PFSK-1 (cell line): ENCODE results near the gene ERCC6.

Source experiments
- POLR2AphosphoS5 ChIP-seq: IDR thresholded peaks from 2 replicates; pipeline ENCODE4 v1.6.1; 2012; ENCODE audit warnings: low read depth, mild to moderate bottlenecking, control low read depth, low read length, moderate library complexity
- SIN3A ChIP-seq: IDR thresholded peaks from 2 replicates; pipeline ENCODE4 v1.6.1; 2012; ENCODE audit warnings: mild to moderate bottlenecking, low read length, moderate library complexity, borderline replicate concordance; ENCODE audit not compliant: insufficient read depth

DNA sequence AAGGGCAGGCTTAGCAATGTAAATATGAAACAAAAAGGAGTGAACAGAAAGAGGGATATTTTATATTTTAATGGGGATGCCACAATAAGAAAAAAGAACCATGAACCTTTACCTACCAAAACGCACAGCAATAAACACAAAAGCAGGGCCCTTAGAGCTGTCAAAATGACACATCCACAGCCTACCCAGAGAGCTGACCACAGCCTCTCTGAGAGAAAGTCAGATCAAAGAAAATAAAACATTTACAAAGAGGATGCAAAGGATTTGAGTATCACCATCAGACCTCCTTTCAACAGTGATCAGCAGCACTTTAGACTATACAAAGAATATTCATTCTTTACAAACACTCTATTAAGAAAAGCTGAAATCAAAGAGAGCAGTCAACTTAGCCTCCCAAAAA lies 52.9 kb downstream of the ERCC6 start:
- TF ChIP-seq POLR2AphosphoS5 (no peak), SIN3A (no peak)
